ENCODE measurements around the gene ADAMTSL4.
"Not testable (repeated sequence)": the region's sequence is repeated elsewhere in the genome, so short reads cannot be mapped to it uniquely, and the experiment has no call there.

Gene ADAMTSL4

GRCh38 chr1:150567717-150568593, 18.7 kb downstream of the ADAMTSL4 start:
- Histone ChIP-seq H3K9me3 (ENCODE audit: control insufficient read depth in 2 of 2, low read length in 2 of 2) (no peaks in the 10 kb centered on the region), H3K4me3 (ENCODE audit: low read length in 2 of 2) (peak overlapping the region; percentile 57 to 73), H3K27ac (ENCODE audit: low read depth in 2 of 2, low read length in 2 of 2) (peak overlapping the region; percentile 87 to 95), H3K27me3 (ENCODE audit: control insufficient read depth in 2 of 2, insufficient read depth in 2 of 2, low read length in 2 of 2) (no peaks in the 10 kb centered on the region), H3K4me1 (ENCODE audit: control insufficient read depth in 2 of 2, insufficient read depth in 2 of 2, low read length in 2 of 2) (peaks cover 58 to 67% of the 10 kb centered on the region in 2 donors), H3K36me3 (ENCODE audit: control insufficient read depth in 2 of 2, insufficient read depth in 2 of 2, low read length in 2 of 2) (peaks cover 12 to 17% of the 10 kb centered on the region in 2 donors), H3K9ac (ENCODE audit: low read depth in 1 of 2, low read length in 2 of 2) (peak overlapping the region; percentile 44 to 74)

- Histone ChIP-seq H3K4me1 (ENCODE audit: control insufficient read depth in 2 of 2, insufficient read depth in 2 of 2, low read length in 2 of 2) (peaks cover 58 to 67% of the 10 kb centered on the region in 2 donors), H3K4me3 (ENCODE audit: low read length in 2 of 2) (peak overlapping the region in 1 of 2 donors; percentile 73), H3K27ac (ENCODE audit: low read depth in 2 of 2, low read length in 2 of 2) (peak overlapping the region; percentile 87 to 95), H3K36me3 (ENCODE audit: control insufficient read depth in 2 of 2, insufficient read depth in 2 of 2, low read length in 2 of 2) (peaks cover 19 to 23% of the 10 kb centered on the region in 2 donors), H3K27me3 (ENCODE audit: control insufficient read depth in 2 of 2, insufficient read depth in 2 of 2, low read length in 2 of 2) (no peaks in the 10 kb centered on the region), H3K9ac (ENCODE audit: low read depth in 1 of 2, low read length in 2 of 2) (peak overlapping the region; percentile 44 to 74), H3K9me3 (ENCODE audit: control insufficient read depth in 2 of 2, low read length in 2 of 2) (no peaks in the 10 kb centered on the region)
Observed at GRCh38 chr1:150568594-150568966, 19.4 kb downstream of the ADAMTSL4 start.

GRCh38 chr1:150572918-150573647, 23.9 kb downstream of the ADAMTSL4 start:
- Histone ChIP-seq H3K27ac (ENCODE audit: low read depth in 2 of 2, low read length in 2 of 2) (peak overlapping the region in 1 of 2 donors; percentile 48), H3K36me3 (ENCODE audit: control insufficient read depth in 2 of 2, insufficient read depth in 2 of 2, low read length in 2 of 2) (peaks cover 53 to 55% of the 10 kb centered on the region in 2 donors), H3K9ac (ENCODE audit: low read depth in 1 of 2, low read length in 2 of 2) (peak overlapping the region; percentile 15 to 36), H3K4me1 (ENCODE audit: control insufficient read depth in 2 of 2, insufficient read depth in 2 of 2, low read length in 2 of 2) (peaks cover 50 to 53% of the 10 kb centered on the region in 2 donors), H3K27me3 (ENCODE audit: control insufficient read depth in 2 of 2, insufficient read depth in 2 of 2, low read length in 2 of 2) (no peaks in the 10 kb centered on the region), H3K4me3 (ENCODE audit: low read length in 2 of 2) (peak overlapping the region; percentile 8 to 27), H3K9me3 (ENCODE audit: control insufficient read depth in 2 of 2, low read length in 2 of 2) (no peaks in the 10 kb centered on the region)

- Histone ChIP-seq H3K4me1 (ENCODE audit: control insufficient read depth in 2 of 2, insufficient read depth in 2 of 2, low read length in 2 of 2) (peaks cover 45 to 48% of the 10 kb centered on the region in 2 donors), H3K36me3 (ENCODE audit: control insufficient read depth in 2 of 2, insufficient read depth in 2 of 2, low read length in 2 of 2) (peaks cover 55 to 57% of the 10 kb centered on the region in 2 donors), H3K9ac (ENCODE audit: low read depth in 1 of 2, low read length in 2 of 2) (peak overlapping the region; percentile 15 to 36), H3K27ac (ENCODE audit: low read depth in 2 of 2, low read length in 2 of 2) (peak overlapping the region in 1 of 2 donors; percentile 48), H3K4me3 (ENCODE audit: low read length in 2 of 2) (peak overlapping the region; percentile 8 to 27)
- not testable (repeated sequence) for H3K27me3 ChIP-seq (ENCODE audit: control insufficient read depth in 2 of 2, insufficient read depth in 2 of 2, low read length in 2 of 2); H3K9me3 ChIP-seq (ENCODE audit: control insufficient read depth in 2 of 2, low read length in 2 of 2)
Observed at GRCh38 chr1:150573648-150574071, 24.5 kb downstream of the ADAMTSL4 start.

DNA sequence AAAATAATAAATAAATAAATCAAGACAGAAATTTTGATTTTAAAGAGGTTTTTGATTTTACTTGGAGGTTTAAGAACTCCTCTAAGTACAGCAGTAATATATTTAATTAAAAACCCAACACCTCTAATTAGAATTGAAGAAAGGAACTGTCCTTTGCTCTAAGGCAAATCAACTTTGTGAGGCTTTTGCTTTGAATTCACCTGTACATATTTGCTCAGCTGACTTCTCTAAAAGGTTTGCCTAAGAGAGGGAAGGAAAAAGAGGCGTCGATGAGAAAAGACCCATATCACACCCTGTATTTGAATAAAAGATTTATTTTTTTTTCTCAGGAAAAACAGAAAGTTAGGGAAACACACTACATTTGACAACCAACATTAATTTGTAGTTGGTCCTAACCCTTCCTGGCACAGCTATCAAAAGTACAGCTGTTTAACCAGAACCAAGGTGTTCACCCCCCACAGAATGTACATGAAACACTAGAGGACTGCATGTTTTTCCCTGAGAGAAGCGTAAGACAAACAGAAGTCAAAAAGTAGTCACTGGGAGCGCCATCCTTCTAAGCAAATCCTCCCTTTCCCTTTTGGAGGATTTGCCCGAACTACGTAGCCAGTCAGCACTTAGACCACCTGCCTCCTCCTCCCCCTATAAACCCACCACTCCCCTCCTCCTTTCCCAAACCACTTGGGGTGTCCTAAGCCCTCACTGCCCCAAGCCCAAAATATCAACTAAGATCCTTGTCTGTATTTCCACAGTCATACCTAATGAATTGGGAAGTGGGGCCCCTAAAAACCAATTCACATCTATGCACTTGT, 25.3 kb downstream of the ADAMTSL4 start:
- H3K27me3 ChIP-seq (ENCODE audit: control insufficient read depth in 2 of 2, insufficient read depth in 2 of 2, low read length in 2 of 2): no peaks in the 10 kb centered on the region
- H3K4me3 ChIP-seq (ENCODE audit: low read length in 2 of 2): peak overlapping the region; percentile 84 to 94
- peaks cover 55 to 58% of the 10 kb centered on the region in 2 donors for H3K36me3 ChIP-seq (ENCODE audit: control insufficient read depth in 2 of 2, insufficient read depth in 2 of 2, low read length in 2 of 2)
- H3K4me1 ChIP-seq (ENCODE audit: control insufficient read depth in 2 of 2, insufficient read depth in 2 of 2, low read length in 2 of 2): peaks cover 40 to 44% of the 10 kb centered on the region in 2 donors
- H3K27ac ChIP-seq (ENCODE audit: low read depth in 2 of 2, low read length in 2 of 2): peak overlapping the region; percentile 75 to 95
- no peaks in the 10 kb centered on the region for H3K9me3 ChIP-seq (ENCODE audit: control insufficient read depth in 2 of 2, low read length in 2 of 2)
- peak overlapping the region; percentile 28 to 60 for H3K9ac ChIP-seq (ENCODE audit: low read depth in 1 of 2, low read length in 2 of 2)

DNA sequence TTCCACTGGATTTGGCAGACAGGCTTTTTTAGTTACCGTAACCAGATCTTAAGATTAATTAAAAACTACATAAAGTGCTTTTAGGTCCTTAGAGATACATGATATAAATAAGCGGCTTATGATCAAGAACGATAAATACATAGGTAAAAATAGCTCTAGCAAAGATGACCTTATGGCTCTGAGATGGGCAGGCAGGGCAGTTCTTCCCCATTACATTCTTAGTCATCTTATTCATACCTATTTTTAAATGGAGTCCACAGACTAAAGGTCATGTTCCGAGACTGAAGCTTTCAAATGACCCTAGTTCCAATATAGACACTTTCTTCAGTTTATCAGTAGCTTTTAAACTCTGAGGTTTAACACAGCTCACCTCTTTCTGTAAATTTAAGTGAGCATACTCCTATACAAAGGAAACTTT, 25.9 kb downstream of the ADAMTSL4 start:
- peak overlapping the region; percentile 93 to 100 for H3K9ac ChIP-seq (ENCODE audit: low read depth in 1 of 2, low read length in 2 of 2)
- H3K27ac ChIP-seq (ENCODE audit: low read depth in 2 of 2, low read length in 2 of 2): peak overlapping the region; percentile 75 to 95
- peaks cover 49 to 52% of the 10 kb centered on the region in 2 donors for H3K36me3 ChIP-seq (ENCODE audit: control insufficient read depth in 2 of 2, insufficient read depth in 2 of 2, low read length in 2 of 2)
- H3K4me3 ChIP-seq (ENCODE audit: low read length in 2 of 2): peak overlapping the region; percentile 84 to 94
- H3K9me3 ChIP-seq (ENCODE audit: control insufficient read depth in 2 of 2, low read length in 2 of 2): no peaks in the 10 kb centered on the region
- no peaks in the 10 kb centered on the region for H3K27me3 ChIP-seq (ENCODE audit: control insufficient read depth in 2 of 2, insufficient read depth in 2 of 2, low read length in 2 of 2)
- peaks cover 38 to 40% of the 10 kb centered on the region in 2 donors for H3K4me1 ChIP-seq (ENCODE audit: control insufficient read depth in 2 of 2, insufficient read depth in 2 of 2, low read length in 2 of 2)

DNA sequence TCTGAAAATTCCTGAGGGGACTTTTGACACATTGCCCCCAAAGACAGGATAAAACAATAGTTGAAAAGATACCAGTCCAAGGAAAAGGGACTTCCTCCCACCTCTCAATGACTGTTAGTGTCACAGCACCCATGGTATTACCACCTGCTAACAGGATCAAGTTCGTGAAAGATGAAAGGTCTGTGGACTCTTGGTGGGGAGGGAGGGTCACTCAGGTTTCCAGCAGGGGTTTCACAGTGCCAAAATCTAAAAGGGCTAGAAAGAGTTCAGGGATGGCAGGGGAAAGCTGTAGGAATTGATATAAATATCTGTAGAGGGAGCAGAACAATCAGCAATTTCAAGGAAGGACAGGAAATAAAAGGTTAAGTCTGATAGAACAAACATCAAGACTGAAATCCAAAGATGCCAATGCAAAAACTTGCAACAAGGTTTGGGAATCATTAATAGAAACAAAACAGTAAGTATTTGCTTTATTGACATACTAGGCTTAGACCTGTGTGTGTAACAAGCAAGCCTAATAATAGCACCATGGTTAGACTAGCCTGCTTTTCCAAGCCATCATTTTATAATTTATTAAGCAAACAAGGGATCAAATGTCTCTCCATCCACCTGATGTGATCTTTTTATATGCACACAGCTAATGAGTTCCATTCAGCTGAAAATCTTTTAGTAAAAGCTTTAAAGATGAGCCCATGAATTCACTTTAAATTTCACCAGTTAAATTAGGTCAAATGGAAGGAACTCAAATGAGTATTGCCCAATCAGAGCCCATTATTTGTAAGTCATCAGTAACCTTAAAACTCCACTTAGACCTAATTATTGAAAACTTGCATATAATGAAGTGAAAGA, 26.5 kb downstream of the ADAMTSL4 start:
- Histone ChIP-seq H3K9me3 (ENCODE audit: control insufficient read depth in 2 of 2, low read length in 2 of 2) (no peaks in the 10 kb centered on the region), H3K9ac (ENCODE audit: low read depth in 1 of 2, low read length in 2 of 2) (peak overlapping the region; percentile 93 to 100), H3K36me3 (ENCODE audit: control insufficient read depth in 2 of 2, insufficient read depth in 2 of 2, low read length in 2 of 2) (peaks cover 45 to 48% of the 10 kb centered on the region in 2 donors), H3K27me3 (ENCODE audit: control insufficient read depth in 2 of 2, insufficient read depth in 2 of 2, low read length in 2 of 2) (no peaks in the 10 kb centered on the region), H3K27ac (ENCODE audit: low read depth in 2 of 2, low read length in 2 of 2) (peak overlapping the region; percentile 75 to 95), H3K4me3 (ENCODE audit: low read length in 2 of 2) (peak overlapping the region; percentile 84 to 94), H3K4me1 (ENCODE audit: control insufficient read depth in 2 of 2, insufficient read depth in 2 of 2, low read length in 2 of 2) (peaks cover 43 to 44% of the 10 kb centered on the region in 2 donors)

GRCh38 chr1:150576367-150576711, 27.1 kb downstream of the ADAMTSL4 start:
- H3K9me3 ChIP-seq (ENCODE audit: control insufficient read depth in 2 of 2, low read length in 2 of 2): no peaks in the 10 kb centered on the region
- H3K4me3 ChIP-seq (ENCODE audit: low read length in 2 of 2): peak overlapping the region; percentile 84 to 94
- peaks cover 39 to 43% of the 10 kb centered on the region in 2 donors for H3K4me1 ChIP-seq (ENCODE audit: control insufficient read depth in 2 of 2, insufficient read depth in 2 of 2, low read length in 2 of 2)
- no peaks in the 10 kb centered on the region for H3K27me3 ChIP-seq (ENCODE audit: control insufficient read depth in 2 of 2, insufficient read depth in 2 of 2, low read length in 2 of 2)
- H3K9ac ChIP-seq (ENCODE audit: low read depth in 1 of 2, low read length in 2 of 2): peak overlapping the region; percentile 93 to 100
- H3K27ac ChIP-seq (ENCODE audit: low read depth in 2 of 2, low read length in 2 of 2): peak overlapping the region; percentile 75 to 95
- H3K36me3 ChIP-seq (ENCODE audit: control insufficient read depth in 2 of 2, insufficient read depth in 2 of 2, low read length in 2 of 2): peaks cover 45% of the 10 kb centered on the region in 2 donors
